K562 (cell line): ENCODE results near the gene MYLK2. TPM values are rescaled to one million over a fixed set of nuclear protein-coding genes. Genes with fewer than 3 reads are reported as not detected.

Experiments used
- ATAC-seq: fragments of 200-7000 bp; cut with Tn5 transposase; 3 replicates; pipeline ENCODE4 v1.9.1; 2020; ENCODE audit warnings: moderate library complexity
- BruUV-seq: library from RNA; stranded (reverse); fragments of 400-500 nt; replicated peaks from 2 replicates; lab custom pipeline; 2021; lab: Mats Ljungman, UMichigan
- CTCF ChIA-PET: fragments of 300-600 bp; formaldehyde crosslinking; extraction: SDS; loops from one replicate; lab custom pipeline; 2021; ENCODE audit warnings: low intra/inter-chr PET ratio; lab: Yijun Ruan, JAX
- POLR2A ChIA-PET: fragments of 300-600, 350-650 bp; sonication (Branson Sonifier 250); formaldehyde crosslinking; extraction: SDS; loops from one replicate; lab custom pipeline; 2021; ENCODE audit warnings: antibody characterized with exemption, inconsistent platforms; lab: Yijun Ruan, JAX
- DNase-seq, 4 experiments: peaks; one replicate each; pipeline versions ENCODE4 v3.0.0 to v3.0.0-alpha.2; 2011 to 2018; ENCODE audit warnings: low spot score in 3 of 4, mixed read lengths in 3 of 4; ENCODE audit errors: extremely low read depth in 1 of 4
- FAIRE-seq: peaks from 2 replicates; lab custom pipeline; 2011; peaks lifted over from hg19 to GRCh38; lab: Jason Lieb, UNC
- H2AFZ ChIP-seq: 2 replicates; pipeline ENCODE4 v1.6.0; 2011; ENCODE audit warnings: low read depth, low read length, control low read depth, inconsistent platforms
- H3K27ac ChIP-seq: fragments of 200-600 bp; 3 replicates; pipeline ENCODE4 v1.8.0; 2011; ENCODE audit warnings: low read depth, mild to moderate bottlenecking, control low read depth, inconsistent platforms, low read length, moderate library complexity, mixed read lengths; ENCODE audit errors: extremely low read depth
- H3K27me3 ChIP-seq, 2 experiments: fragments of 300-600 bp in 1 of 2; 2 replicates in 1 of 2; 3 replicates in 1 of 2; pipeline versions ENCODE4 v1.6.0 to v1.8.0; 2011; ENCODE audit warnings: inconsistent platforms in 2 of 2, low read length in 2 of 2, mild to moderate bottlenecking in 1 of 2, mixed read lengths in 1 of 2, moderate library complexity in 1 of 2; ENCODE audit not compliant: control insufficient read depth in 2 of 2, insufficient read depth in 2 of 2
- H3K36me3 ChIP-seq: fragments of 300-600 bp; 3 replicates; pipeline ENCODE4 v1.8.0; 2011; ENCODE audit warnings: mild to moderate bottlenecking, low read length, inconsistent platforms; ENCODE audit not compliant: control insufficient read depth, insufficient read depth
- H3K4me1 ChIP-seq, 2 experiments: fragments of 200-600 bp in 1 of 2; replicated peaks in 1 of 2; 2 replicates in 1 of 2; 3 replicates in 1 of 2; pipeline versions ENCODE4 v1.5.1 to v1.8.0; 2011; ENCODE audit warnings: inconsistent platforms in 2 of 2, low read length in 2 of 2, mild to moderate bottlenecking in 1 of 2, mixed read lengths in 1 of 2, moderate library complexity in 1 of 2; ENCODE audit not compliant: control insufficient read depth in 2 of 2, insufficient read depth in 2 of 2
- H3K4me2 ChIP-seq: 2 replicates; pipeline ENCODE4 v1.6.1; 2011; ENCODE audit warnings: low read length, control low read depth, inconsistent platforms, mixed read lengths; ENCODE audit not compliant: insufficient read depth
- H3K4me3 ChIP-seq: fragments of 200-600 bp; sonication (generic), shearing (Covaris generic); 2 replicates; pipeline ENCODE4 v1.5.1; 2016; ENCODE audit warnings: control low read depth, inconsistent platforms
- H3K79me2 ChIP-seq: fragments of 200-600 bp; 3 replicates; pipeline ENCODE4 v1.8.0; 2011; ENCODE audit warnings: low read length, inconsistent platforms; ENCODE audit not compliant: control insufficient read depth, insufficient read depth
- H3K9ac ChIP-seq, 2 experiments: 2 replicates each; pipeline versions ENCODE4 v1.6.0 to v1.6.1; 2011; ENCODE audit warnings: low read depth in 2 of 2, low read length in 2 of 2, control low read depth in 1 of 2, inconsistent platforms in 1 of 2, mild to moderate bottlenecking in 1 of 2, mixed read lengths in 1 of 2; ENCODE audit not compliant: insufficient read depth in 1 of 2
- H3K9me1 ChIP-seq: one replicate; pipeline ENCODE4 v1.6.0; 2011; ENCODE audit warnings: inconsistent platforms, mild to moderate bottlenecking, low read length, moderate library complexity; ENCODE audit not compliant: control insufficient read depth, insufficient read depth
- H3K9me3 ChIP-seq: replicated peaks from 2 replicates; pipeline ENCODE4 v1.5.1; 2011; ENCODE audit warnings: low read depth, low read length, inconsistent platforms; ENCODE audit not compliant: control insufficient read depth, insufficient read depth
- H4K20me1 ChIP-seq: replicated peaks from 2 replicates; pipeline ENCODE4 v1.6.1; 2011; ENCODE audit warnings: low read length, inconsistent platforms, mixed read lengths; ENCODE audit not compliant: control insufficient read depth, insufficient read depth
- AFF1 ChIP-seq, 2 experiments: fragments of 450-650 bp; IDR thresholded peaks; 2 replicates each; pipeline ENCODE4 v1.6.1; 2018; ENCODE audit warnings: mild to moderate bottlenecking in 2 of 2, low read depth in 1 of 2; ENCODE audit not compliant: partially characterized antibody in 2 of 2
- ATF1 ChIP-seq, 2 experiments: fragments of 450-650 bp in 1 of 2; IDR thresholded peaks; 2 replicates each; pipeline ENCODE4 v1.6.1; 2016; ENCODE audit warnings: missing compliant biosample characterization in 1 of 2, missing genetic modification characterization in 1 of 2
- CBFA2T3 ChIP-seq: fragments of 450-650 bp; IDR thresholded peaks from 2 replicates; pipeline ENCODE4 v1.6.1; 2017
- CREM ChIP-seq: IDR thresholded peaks from 2 replicates; pipeline ENCODE4 v1.6.1; 2014; ENCODE audit warnings: antibody characterized with exemption, low read depth
- GABPB1 ChIP-seq: sonication (generic); formaldehyde crosslinking; IDR thresholded peaks from 2 replicates; pipeline ENCODE4 v1.8.0; 2022; ENCODE audit warnings: mild to moderate bottlenecking, missing genetic modification reagents
- GATA2 ChIP-seq: sonication (generic); formaldehyde crosslinking; IDR thresholded peaks from 2 replicates; pipeline ENCODE4 v1.4.0; 2020; ENCODE audit warnings: mild to moderate bottlenecking, missing genetic modification reagents
- HES1 ChIP-seq: fragments of 450-650 bp; IDR thresholded peaks from 2 replicates; pipeline ENCODE4 v1.6.1; 2016; ENCODE audit warnings: low read depth, mild to moderate bottlenecking, moderate library complexity
- MAFG ChIP-seq: fragments of 450-650 bp; conservative IDR thresholded peaks from 2 replicates; pipeline ENCODE4 v1.6.1; 2016; ENCODE audit warnings: missing genetic modification characterization, missing compliant biosample characterization
- MEF2A ChIP-seq: IDR thresholded peaks from 2 replicates; pipeline ENCODE4 v1.6.1; 2011; ENCODE audit warnings: low read depth, mild to moderate bottlenecking, low read length, moderate library complexity; ENCODE audit not compliant: control insufficient read depth
- NBN ChIP-seq: fragments of 450-650 bp; IDR thresholded peaks from 2 replicates; pipeline ENCODE4 v1.6.1; 2016; ENCODE audit warnings: low read depth, mild to moderate bottlenecking
- NUFIP1 ChIP-seq: fragments of 450-650 bp; IDR thresholded peaks from 2 replicates; pipeline ENCODE4 v1.6.1; 2018; ENCODE audit not compliant: partially characterized antibody
- POLR2B ChIP-seq: fragments of 450-650 bp; IDR thresholded peaks from 2 replicates; pipeline ENCODE4 v1.6.1; 2018; ENCODE audit warnings: low read depth; ENCODE audit not compliant: partially characterized antibody
- RCOR1 ChIP-seq, 2 experiments: IDR thresholded peaks; 2 replicates each; pipeline ENCODE4 v1.6.1; 2012; ENCODE audit warnings: low read depth in 2 of 2, low read length in 2 of 2, borderline replicate concordance in 1 of 2, improper control_type of control experiment in 1 of 2
- SREBF2 ChIP-seq: sonication (generic); formaldehyde crosslinking; IDR thresholded peaks from 2 replicates; pipeline ENCODE4 v1.4.0; 2020; ENCODE audit warnings: mild to moderate bottlenecking, missing genetic modification reagents
- TEAD1 ChIP-seq, 2 experiments: fragments of 450-650 bp in 1 of 2; sonication (generic) in 1 of 2; formaldehyde crosslinking; IDR thresholded peaks; 2 replicates each; pipeline versions ENCODE4 v1.4.0 to v1.8.0; 2020 to 2022; ENCODE audit warnings: mild to moderate bottlenecking in 2 of 2, missing genetic modification reagents in 1 of 2
- ZFPM2 ChIP-seq: fragments of 250-450 bp; sonication (Bioruptor Pico); IDR thresholded peaks from 2 replicates; pipeline ENCODE4 v1.5.1; 2022; ENCODE audit warnings: mild to moderate bottlenecking
- ZNF217 ChIP-seq: sonication (generic); formaldehyde crosslinking; IDR thresholded peaks from 2 replicates; pipeline ENCODE4 v1.8.0; 2022; ENCODE audit warnings: mild to moderate bottlenecking, missing genetic modification reagents
- ZNF324 ChIP-seq: fragments of 250-450 bp; sonication (Bioruptor Pico); IDR thresholded peaks from 2 replicates; pipeline ENCODE4 v1.4.0; 2020; ENCODE audit warnings: mild to moderate bottlenecking
- WGBS: fragments of 100-300 bp; shearing (Covaris generic); methylation state at CpG from one replicate; pipeline ENCODE4 v1.1.6; 2016; ENCODE audit warnings: low coverage, mixed read lengths; ENCODE audit not compliant: insufficient coverage; ENCODE audit errors: missing lambda C conversion rate; 5-methylcytosine and 5-hydroxymethylcytosine counted together
- in situ Hi-C: fragments of 300-500 bp; cut with MboI; formaldehyde crosslinking; loops from 4 replicates; pipeline ENCODE4 v1.15.0; 2018; ENCODE audit warnings: inconsistent platforms, mixed read lengths
- intact Hi-C: fragments of 100-400 bp; cut with micrococcal nuclease; formaldehyde crosslinking; loops from 2 replicates; pipeline ENCODE4 v1.14.2; 2022
- polyA plus RNA-seq, 8 experiments: library from polyadenylated mRNA; depleted of rRNA in 4 of 8; stranded (reverse) in 5 of 8; unstranded in 3 of 8; fragments of >200 nt; fragmentation: Nextera tagmentation in 2 of 8; fragmentation: Illumina TruSeq in 1 of 8; extraction: Ambion mirVana in 2 of 8; extraction: Trizol in 1 of 8; gene quantifications; 2 replicates each; pipeline versions ENCODE4 v1.2.1 to v1.2.3, GENCODE V29; 2011 to 2014; ENCODE audit warnings: inconsistent platforms in 1 of 8, missing spikeins in 1 of 8
- total RNA-seq, 7 experiments: library from RNA; depleted of rRNA in 6 of 7; stranded (reverse); fragments of >200 nt in 6 of 7; fragmentation: Illumina TruSeq in 2 of 7; extraction: Trizol in 2 of 7; gene quantifications; 2 replicates each; pipeline versions ENCODE4 v1.2.1 to v1.2.3, GENCODE V29; 2011 to 2021; ENCODE audit warnings: low replicate concordance in 1 of 7

Gene MYLK2
- total and polyA plus RNA-seq, 9 of the 15 experiments (the other 6 are each of a cell fraction or from before 2014, with no cell fraction given): 0.07 to 0.53 (median 0.18) TPM; not detected in 2

DNA sequence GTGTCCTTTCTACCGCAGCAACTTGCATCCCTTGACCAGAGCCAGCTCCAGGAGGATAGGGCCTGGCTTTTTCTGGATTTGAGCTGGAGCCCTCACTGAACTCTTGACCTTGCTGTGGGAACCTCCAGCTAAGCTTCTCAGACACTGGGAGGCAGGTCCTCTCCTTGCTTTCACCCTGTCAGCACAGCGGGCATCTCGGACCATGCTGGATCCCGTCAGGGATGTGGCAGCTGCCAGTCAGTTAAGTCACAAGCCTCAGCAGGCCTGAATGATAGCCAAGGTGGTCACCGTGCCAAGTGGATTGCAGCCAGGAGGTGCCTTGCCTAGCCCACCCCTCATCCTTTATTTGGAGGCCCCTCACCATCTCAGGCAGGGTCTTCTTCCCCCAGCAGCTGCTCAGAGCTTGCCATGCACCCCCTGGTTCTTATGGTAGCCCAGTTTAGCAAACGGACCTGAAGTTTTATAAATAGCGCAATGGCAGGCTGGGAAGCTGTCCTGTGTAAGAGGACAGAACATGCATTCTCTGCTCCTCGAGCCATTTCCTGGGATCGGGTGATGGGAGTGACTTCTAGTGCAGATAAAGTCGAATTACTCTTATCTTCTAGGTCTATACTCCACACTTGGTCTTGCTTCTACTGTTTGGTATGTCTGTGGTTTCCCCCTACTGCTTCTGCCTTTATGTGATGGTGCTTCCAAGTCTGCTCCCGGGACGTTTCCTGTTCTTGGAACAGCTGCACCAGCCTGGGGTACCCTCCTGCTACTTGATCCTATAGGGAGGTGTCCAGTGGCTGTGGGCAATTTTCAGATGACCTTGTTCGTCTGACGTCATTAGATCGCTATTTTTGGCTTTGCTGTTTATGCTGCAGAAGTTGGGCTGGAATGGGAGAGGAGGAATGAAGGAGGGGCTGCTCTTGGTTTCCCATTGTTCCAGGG lies 7.1 kb upstream of the MYLK2 start:
- peak in 3 of 4 experiments; percentile 27 to 58 (median 40) for DNase-seq
- Histone ChIP-seq H3K4me3 (no peak overlapping the region), H3K9me1 (peaks cover 5% of the 10 kb centered on the region), H3K9me3 (no peaks in the 10 kb centered on the region), H4K20me1 (peaks cover 6% of the 10 kb centered on the region), H3K27ac (no peak overlapping the region), H3K4me1 (peaks cover 8 to 16% of the 10 kb centered on the region in 2 experiments), H3K9ac (peak overlapping the region in 1 of 2 experiments; percentile 46; a peak in 1 of 4 replicates), H3K27me3 (no peaks in the 10 kb centered on the region), H3K36me3 (peaks cover 11% of the 10 kb centered on the region), H3K79me2 (no peaks in the 10 kb centered on the region), H2AFZ (no peak overlapping the region), H3K4me2 (peak overlapping the region; percentile 63)
- CTCF ChIA-PET: no interaction called here
- in situ Hi-C loops (no loop called here), intact Hi-C loops (no loop called here)
- peak; percentile 64 for ATAC-seq
- FAIRE-seq: peak; percentile 63
- POLR2A ChIA-PET: interaction anchor here (1.1 kb wide), 1 partner anchor 14 kb away, joined by 4 read pairs; no protein-coding TSS in a partner anchor
- 28% methylated on average over 15 of the region's 15 CpGs for WGBS
- no TSS peak for BruUV-seq
- peak; percentile 64 for TF ChIP-seq CBFA2T3
- TF ChIP-seq AFF1 (IDR thresholded peaks at IDR 0.05; ENCODE audit: low read depth in 1 of 2, partially characterized antibody in 2 of 2): peak in 1 of 2 experiments; percentile 24
- TF ChIP-seq GABPB1 (CRISPR knock-in tag): 0 out of 2 replicates have a peak, but pooled peaks have one; percentile 16
- TF ChIP-seq TEAD1 (CRISPR knock-in tag; IDR thresholded peaks at IDR 0.05): peak in 1 of 2 experiments; percentile 71; a peak in 1 of 4 replicates
- no peak for TF ChIP-seq NUFIP1
- peak; percentile 77 for TF ChIP-seq HES1
- peak; percentile 31 for TF ChIP-seq GATA2 (CRISPR knock-in tag)
- 0 out of 2 replicates have a peak, but pooled peaks have one; percentile 20 for TF ChIP-seq NBN
- TF ChIP-seq ZNF217 (CRISPR knock-in tag): no peak
- no peak for TF ChIP-seq ATF1 (CRISPR knock-in tag; IDR thresholded peaks at IDR 0.05)
- peak; percentile 73 for TF ChIP-seq ATF1 (tag; IDR thresholded peaks at IDR 0.05)
- no peak for TF ChIP-seq POLR2B
- peak in 1 of 2 experiments; percentile 55; a peak in 1 of 4 replicates for TF ChIP-seq RCOR1 (IDR thresholded peaks at IDR 0.05; ENCODE audit: borderline replicate concordance in 1 of 2, low read depth in 2 of 2, low read length in 2 of 2)
- TF ChIP-seq MAFG: no peak
- no peak for TF ChIP-seq ZFPM2 (CRISPR knock-in tag)
- no peak for TF ChIP-seq ZNF324 (CRISPR knock-in tag)
- TF ChIP-seq SREBF2: no peak
- peak; percentile 88 for TF ChIP-seq MEF2A
- TF ChIP-seq CREM: peak; percentile 70
